GM12892 (cell line): ENCODE data around the gene MCC.

ENCODE experiments used
- POLR2A ChIP-seq: IDR thresholded peaks from 2 replicates; pipeline ENCODE4 v1.6.1; 2011; ENCODE audit warnings: low read depth, low read length, control low read depth
- TAF1 ChIP-seq: IDR thresholded peaks from 2 replicates; pipeline ENCODE4 v1.6.1; 2011; ENCODE audit warnings: low read depth, mild to moderate bottlenecking, control low read depth, low read length, borderline replicate concordance

GRCh38 chr5:113125371-113125770 is 362.9 kb downstream of the MCC start:
- TF ChIP-seq POLR2A (no peak), TAF1 (no peak)
